PFSK-1 (cell line): ENCODE results near the gene KRT81.

Source experiments
- POLR2AphosphoS5 ChIP-seq: IDR thresholded peaks from 2 replicates; pipeline ENCODE4 v1.6.1; 2012; ENCODE audit warnings: low read depth, mild to moderate bottlenecking, control low read depth, low read length, moderate library complexity
- REST ChIP-seq, 2 experiments: IDR thresholded peaks; 2 replicates each; pipeline versions ENCODE4 v1.6.1 to v1.8.0; 2011 to 2012; ENCODE audit warnings: low read depth in 2 of 2, low read length in 2 of 2, control low read depth in 1 of 2, inconsistent platforms in 1 of 2, mild to moderate bottlenecking in 1 of 2, moderate library complexity in 1 of 2; ENCODE audit not compliant: insufficient read depth in 1 of 2
- SIN3A ChIP-seq: IDR thresholded peaks from 2 replicates; pipeline ENCODE4 v1.6.1; 2012; ENCODE audit warnings: mild to moderate bottlenecking, low read length, moderate library complexity, borderline replicate concordance; ENCODE audit not compliant: insufficient read depth

- TF ChIP-seq REST (IDR thresholded peaks at IDR 0.05; ENCODE audit: insufficient read depth in 1 of 2, low read depth in 2 of 2, low read length in 2 of 2) = no peak
- TF ChIP-seq POLR2AphosphoS5 = no peak
- no peak for TF ChIP-seq SIN3A
Measured at GRCh38 chr12:52334185-52334584, 42.9 kb upstream of the KRT81 start.
